ENCODE results near the gene ATP5F1A. TPM values are rescaled to one million over a fixed set of nuclear protein-coding genes. Genes with fewer than 3 reads are reported as not detected.

ATP5F1A gene
- total RNA-seq, 1 experiment from 2014 or later = 298 TPM

GRCh38 chr18:46080156-46080555 lies 17.9 kb downstream of the ATP5F1A start:
- no TSS peak for BruUV-seq (replicated peaks)
- intact Hi-C loops (cut with micrococcal nuclease; ENCODE audit: unreplicated experiment) (no loop called here), in situ Hi-C loops (cut with HindIII; ENCODE audit: low pct_unique_long_range_greater_than_20kb, low sequenced_read_pairs) (no loop called here)
- TF ChIP-seq SIN3A (IDR thresholded peaks at IDR 0.05; ENCODE audit: borderline replicate concordance, insufficient read depth, low read depth, low read length) = no peak
- TF ChIP-seq, protein P1, sequence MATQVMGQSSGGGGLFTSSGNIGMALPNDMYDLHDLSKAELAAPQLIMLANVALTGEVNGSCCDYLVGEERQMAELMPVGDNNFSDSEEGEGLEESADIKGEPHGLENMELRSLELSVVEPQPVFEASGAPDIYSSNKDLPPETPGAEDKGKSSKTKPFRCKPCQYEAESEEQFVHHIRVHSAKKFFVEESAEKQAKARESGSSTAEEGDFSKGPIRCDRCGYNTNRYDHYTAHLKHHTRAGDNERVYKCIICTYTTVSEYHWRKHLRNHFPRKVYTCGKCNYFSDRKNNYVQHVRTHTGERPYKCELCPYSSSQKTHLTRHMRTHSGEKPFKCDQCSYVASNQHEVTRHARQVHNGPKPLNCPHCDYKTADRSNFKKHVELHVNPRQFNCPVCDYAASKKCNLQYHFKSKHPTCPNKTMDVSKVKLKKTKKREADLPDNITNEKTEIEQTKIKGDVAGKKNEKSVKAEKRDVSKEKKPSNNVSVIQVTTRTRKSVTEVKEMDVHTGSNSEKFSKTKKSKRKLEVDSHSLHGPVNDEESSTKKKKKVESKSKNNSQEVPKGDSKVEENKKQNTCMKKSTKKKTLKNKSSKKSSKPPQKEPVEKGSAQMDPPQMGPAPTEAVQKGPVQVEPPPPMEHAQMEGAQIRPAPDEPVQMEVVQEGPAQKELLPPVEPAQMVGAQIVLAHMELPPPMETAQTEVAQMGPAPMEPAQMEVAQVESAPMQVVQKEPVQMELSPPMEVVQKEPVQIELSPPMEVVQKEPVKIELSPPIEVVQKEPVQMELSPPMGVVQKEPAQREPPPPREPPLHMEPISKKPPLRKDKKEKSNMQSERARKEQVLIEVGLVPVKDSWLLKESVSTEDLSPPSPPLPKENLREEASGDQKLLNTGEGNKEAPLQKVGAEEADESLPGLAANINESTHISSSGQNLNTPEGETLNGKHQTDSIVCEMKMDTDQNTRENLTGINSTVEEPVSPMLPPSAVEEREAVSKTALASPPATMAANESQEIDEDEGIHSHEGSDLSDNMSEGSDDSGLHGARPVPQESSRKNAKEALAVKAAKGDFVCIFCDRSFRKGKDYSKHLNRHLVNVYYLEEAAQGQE (IDR thresholded peaks at IDR 0.05; ENCODE audit: insufficient read depth in 1 of 2, low read depth in 2 of 2, low read length in 1 of 2) = no peak
- no peak for TF ChIP-seq POLR2AphosphoS5 (IDR thresholded peaks at IDR 0.05; ENCODE audit: low read depth, low read length)
- peaks cover 15% of the 10 kb centered on the region; the same call in 1 of the 2 replicates for H3K36me3 ChIP-seq (ENCODE audit: control insufficient read depth, insufficient read depth, low read length)
- ChIA-PET CTCF (no interaction called here), POLR2A (no interaction called here)
- no peaks in the 10 kb centered on the region for H3K27me3 ChIP-seq (ENCODE audit: control insufficient read depth, insufficient read depth, low read length)
- H3K9me3 ChIP-seq (ENCODE audit: control insufficient read depth, insufficient read depth, low read depth, low read length) = no peaks in the 10 kb centered on the region
- H3K4me1 ChIP-seq (ENCODE audit: control insufficient read depth, insufficient read depth, low read length) = no peaks in the 10 kb centered on the region
- DNase-seq (ENCODE audit: low read depth, low spot score) (no peak), ATAC-seq (no peak)
- H3K4me3 ChIP-seq (ENCODE audit: low read depth in 2 of 2, low read length in 2 of 2) = no peak overlapping the region
- H3K27ac ChIP-seq (ENCODE audit: low read length) = no peak overlapping the region

DNA sequence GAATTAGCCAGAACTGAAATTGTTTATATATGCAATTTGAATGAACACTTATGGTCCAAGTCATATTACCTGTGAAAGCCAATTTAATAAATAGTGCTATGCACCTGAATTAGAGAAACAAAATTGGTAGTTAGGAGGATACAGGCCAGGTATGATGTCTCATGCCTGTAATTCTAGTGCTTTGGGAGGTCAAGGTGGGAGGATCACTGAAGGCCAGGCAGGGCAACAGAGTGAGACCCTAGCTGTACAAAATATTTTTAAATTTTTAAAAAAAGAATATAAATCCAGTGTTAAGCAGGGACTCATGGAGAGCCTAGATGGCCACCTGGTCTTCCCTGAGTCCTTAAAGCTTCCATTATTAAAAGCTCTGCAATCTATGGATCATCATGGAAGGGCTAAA lies 18.8 kb downstream of the ATP5F1A start:
- no peak for DNase-seq (ENCODE audit: low read depth, low spot score)
- in situ Hi-C loops (cut with HindIII; ENCODE audit: low pct_unique_long_range_greater_than_20kb, low sequenced_read_pairs) = no loop called here
- Histone ChIP-seq H3K4me3 (ENCODE audit: low read depth in 2 of 2, low read length in 2 of 2) (no peak overlapping the region), H3K27me3 (ENCODE audit: control insufficient read depth, insufficient read depth, low read length) (no peaks in the 10 kb centered on the region), H3K27ac (ENCODE audit: low read length) (no peak overlapping the region), H3K36me3 (ENCODE audit: control insufficient read depth, insufficient read depth, low read length) (peaks cover 10% of the 10 kb centered on the region; the same call in 1 of the 2 replicates), H3K4me1 (ENCODE audit: control insufficient read depth, insufficient read depth, low read length) (no peaks in the 10 kb centered on the region), H3K9me3 (ENCODE audit: control insufficient read depth, insufficient read depth, low read depth, low read length) (no peaks in the 10 kb centered on the region)
- ChIA-PET CTCF (no interaction called here), POLR2A (no interaction called here)
- intact Hi-C loops (cut with micrococcal nuclease; ENCODE audit: unreplicated experiment) = no loop called here
- BruUV-seq (replicated peaks) = no TSS peak
- TF ChIP-seq CTCF (IDR thresholded peaks at IDR 0.05) = no peak
- ATAC-seq = no peak

- no peaks in the 10 kb centered on the region for H3K27me3 ChIP-seq (ENCODE audit: control insufficient read depth, insufficient read depth, low read length)
- ChIA-PET POLR2A (no interaction called here), CTCF (interaction anchor here (0.6 to 0.9 kb wide), 4 partner anchors 159 to 1057 kb away, joined by 3 to 26 read pairs (median 11); no protein-coding TSS in a partner anchor)
- peak; percentile 70 for ATAC-seq
- H3K36me3 ChIP-seq (ENCODE audit: control insufficient read depth, insufficient read depth, low read length) = no peaks in the 10 kb centered on the region; the same call in none of the 2 replicates
- H3K4me3 ChIP-seq (ENCODE audit: low read depth in 2 of 2, low read length in 2 of 2) = no peak overlapping the region
- intact Hi-C loops (cut with micrococcal nuclease; ENCODE audit: unreplicated experiment) (loop anchor here (5.0 kb wide), 2 partner anchors 101 to 406 kb away; no protein-coding TSS in a partner anchor), in situ Hi-C loops (cut with HindIII; ENCODE audit: low pct_unique_long_range_greater_than_20kb, low sequenced_read_pairs) (no loop called here)
- BruUV-seq (replicated peaks) = no TSS peak
- peak; percentile 82 for DNase-seq (ENCODE audit: low read depth, low spot score)
- H3K27ac ChIP-seq (ENCODE audit: low read length) = no peak overlapping the region
- TF ChIP-seq TCF7L2 (IDR thresholded peaks at IDR 0.05; ENCODE audit: low read depth, low read length) = no peak
- no peak for TF ChIP-seq POLR2AphosphoS5 (IDR thresholded peaks at IDR 0.05; ENCODE audit: low read depth, low read length)
- TF ChIP-seq CTCF (IDR thresholded peaks at IDR 0.05) = peak; percentile 59
- no peaks in the 10 kb centered on the region for H3K9me3 ChIP-seq (ENCODE audit: control insufficient read depth, insufficient read depth, low read depth, low read length)
- H3K4me1 ChIP-seq (ENCODE audit: control insufficient read depth, insufficient read depth, low read length) = no peaks in the 10 kb centered on the region
These were observed 24.4 kb downstream of the ATP5F1A start for GRCh38 chr18:46073474-46074331.

All from Panc1 (cell line).